NCI-H345 treated with DMSO at 0.1 percent for 48 hours (cell line): ENCODE results near the gene PDC.
"Not testable (repeated sequence)": the region's sequence is repeated elsewhere in the genome, so short reads cannot be mapped to it uniquely, and the experiment has no call there.

Experiments
- DNase-seq: peaks from one replicate; lab custom pipeline; 2025; ENCODE audit not compliant: unreplicated experiment; lab: John Stamatoyannopoulos, UW

PDC gene

DNA sequence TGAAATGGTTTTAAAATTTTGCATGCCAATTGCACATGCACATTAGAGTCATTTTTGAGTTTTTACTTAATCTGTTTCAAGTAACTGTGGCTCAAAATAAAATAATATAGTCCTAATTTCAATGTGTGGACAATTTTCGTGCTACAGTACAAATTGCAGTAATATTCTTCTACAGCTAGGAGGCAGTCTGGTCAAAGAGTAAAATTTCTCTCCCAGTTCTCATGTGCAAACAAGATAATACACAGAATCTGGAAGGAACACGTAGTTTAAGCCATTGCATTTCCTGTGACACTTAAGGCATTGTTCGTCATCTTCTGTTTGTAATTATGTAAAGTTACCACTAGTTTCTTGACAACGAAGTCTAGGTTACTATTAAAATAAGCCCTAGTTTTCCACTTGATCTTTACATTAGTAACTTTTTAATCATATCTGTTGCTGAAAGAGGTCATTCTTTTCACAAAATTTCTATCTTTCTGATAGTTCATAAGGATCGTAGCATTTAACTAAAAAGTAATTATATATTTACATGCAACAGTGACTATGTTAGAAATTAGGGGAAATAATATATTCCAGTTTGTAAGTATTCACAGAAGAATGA, 56.4 kb downstream of the PDC start:
- DNase-seq: peak; percentile 22

DNA sequence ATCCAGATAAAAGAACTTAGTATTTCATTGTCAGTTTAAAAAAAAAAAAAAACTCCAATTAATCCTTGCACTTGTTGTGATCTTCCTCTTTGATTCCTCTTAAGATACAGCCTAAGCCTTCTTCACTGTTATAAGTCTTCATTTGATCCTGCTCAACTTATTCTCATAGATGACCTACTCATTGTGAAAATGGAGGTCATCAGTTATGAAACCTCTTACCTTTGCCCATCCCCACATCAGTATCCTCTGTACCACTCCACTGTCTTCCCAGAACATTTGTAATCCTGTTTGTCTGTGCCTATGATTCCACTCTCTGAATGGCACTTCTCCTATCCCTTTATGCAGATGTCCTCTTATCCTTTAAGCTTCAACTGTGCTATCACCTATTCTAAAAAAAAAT, 57.3 kb downstream of the PDC start:
- no peak for DNase-seq

DNA sequence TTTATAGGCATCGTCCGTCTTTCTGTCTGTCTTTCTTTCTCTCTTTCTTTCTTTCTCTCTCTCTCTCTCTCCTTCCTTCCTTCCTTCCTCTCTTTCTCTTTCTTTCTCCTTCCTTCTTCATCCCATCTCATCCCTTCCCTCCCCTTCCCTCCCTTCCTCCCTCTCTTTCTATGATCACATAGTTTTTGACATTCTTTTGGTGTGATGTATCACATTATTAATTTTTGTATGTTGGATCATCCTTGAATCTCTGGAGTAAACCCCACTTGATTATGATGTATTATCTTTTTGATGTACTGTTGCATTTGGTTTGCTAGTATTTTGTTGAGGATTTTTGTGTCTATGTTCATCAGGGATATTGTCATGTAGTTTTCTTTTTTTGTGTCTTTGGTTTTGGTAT, 59.5 kb downstream of the PDC start:
- DNase-seq: not testable (repeated sequence)
